GM12878 (cell line): ENCODE measurements around the gene ARID3B. TPM values are rescaled to one million over a fixed set of nuclear protein-coding genes. Genes with fewer than 3 reads are reported as not detected.

Source experiments
- ATF7 ChIP-seq: fragments of 450-650 bp; IDR thresholded peaks from 2 replicates; pipeline ENCODE4 v1.6.1; 2016; ENCODE audit warnings: low read depth, mild to moderate bottlenecking
- BMI1 ChIP-seq: fragments of 450-650 bp; IDR thresholded peaks from 2 replicates; pipeline ENCODE4 v1.6.1; 2016; ENCODE audit warnings: mild to moderate bottlenecking, moderate library complexity, borderline replicate concordance
- E2F8 ChIP-seq: fragments of 450-650 bp; IDR thresholded peaks from 2 replicates; pipeline ENCODE4 v1.6.1; 2018; ENCODE audit warnings: mild to moderate bottlenecking, low read depth, moderate library complexity; ENCODE audit not compliant: partially characterized antibody
- IRF3 ChIP-seq: fragments of 450-650 bp; IDR thresholded peaks from 2 replicates; pipeline ENCODE4 v1.6.1; 2014; ENCODE audit warnings: mild to moderate bottlenecking
- PBX3 ChIP-seq: IDR thresholded peaks from 2 replicates; pipeline ENCODE4 v1.6.1; 2011; ENCODE audit warnings: mild to moderate bottlenecking, low read depth, low read length, moderate library complexity; ENCODE audit not compliant: insufficient replicate concordance
- PRDM15 ChIP-seq: fragments of 450-650 bp; formaldehyde crosslinking; IDR thresholded peaks from 2 replicates; pipeline ENCODE4 v1.4.0; 2020; ENCODE audit warnings: mild to moderate bottlenecking, moderate library complexity
- SP1 ChIP-seq: IDR thresholded peaks from one replicate; pipeline ENCODE4 v1.6.1; 2011; ENCODE audit warnings: low read depth, low read length
- polyA plus RNA-seq, 11 experiments: library from polyadenylated mRNA; depleted of rRNA in 4 of 11; unstranded in 6 of 11; stranded (reverse) in 5 of 11; fragments of >200 nt; fragmentation: Nextera tagmentation in 4 of 11; fragmentation: Illumina TruSeq in 1 of 11; extraction: Ambion mirVana in 4 of 11; extraction: Trizol in 1 of 11; gene quantifications; 1 replicate in 1 of 11; 2 replicates in 10 of 11; pipeline versions ENCODE4 v1.2.1 to v1.2.3, GENCODE V29; 2011 to 2016; ENCODE audit warnings: inconsistent platforms in 2 of 11, missing spikeins in 2 of 11, low read depth in 1 of 11
- total RNA-seq, 4 experiments: library from RNA; depleted of rRNA in 3 of 4; stranded (reverse); fragments of >200 nt in 3 of 4; fragmentation: Illumina TruSeq in 1 of 4; extraction: Trizol in 1 of 4; gene quantifications; 2 replicates each; pipeline versions ENCODE4 v1.2.1 to v1.2.3, GENCODE V29; 2013 to 2021

The ARID3B gene
- total and polyA plus RNA-seq, 10 of the 15 experiments (the other 5 are each of a cell fraction or from before 2014, with no cell fraction given), result 1.1 to 33.4 (median 24.0) TPM

- TF ChIP-seq PRDM15 (CRISPR knock-in tag) (no peak), SP1 (peak; percentile 90), PBX3 (no peak), E2F8 (no peak), ATF7 (no peak), IRF3 (peak; percentile 88), BMI1 (no peak)
- TF ChIP-seq, all 136 proteins: peak for 39
These were observed 57.3 kb downstream of the ARID3B start (continued) for GRCh38 chr15:74598126-74598842.
